NCI-H1105 treated with DMSO at 0.1 percent for 48 hours (cell line): ENCODE data around the gene ZNF556.
A peak's percentile ranks its signal among the peaks of the same experiment; 100 is the strongest.

Source experiments
- DNase-seq: peaks from one replicate; lab custom pipeline; 2025; lab: John Stamatoyannopoulos, UW

Gene ZNF556

DNA sequence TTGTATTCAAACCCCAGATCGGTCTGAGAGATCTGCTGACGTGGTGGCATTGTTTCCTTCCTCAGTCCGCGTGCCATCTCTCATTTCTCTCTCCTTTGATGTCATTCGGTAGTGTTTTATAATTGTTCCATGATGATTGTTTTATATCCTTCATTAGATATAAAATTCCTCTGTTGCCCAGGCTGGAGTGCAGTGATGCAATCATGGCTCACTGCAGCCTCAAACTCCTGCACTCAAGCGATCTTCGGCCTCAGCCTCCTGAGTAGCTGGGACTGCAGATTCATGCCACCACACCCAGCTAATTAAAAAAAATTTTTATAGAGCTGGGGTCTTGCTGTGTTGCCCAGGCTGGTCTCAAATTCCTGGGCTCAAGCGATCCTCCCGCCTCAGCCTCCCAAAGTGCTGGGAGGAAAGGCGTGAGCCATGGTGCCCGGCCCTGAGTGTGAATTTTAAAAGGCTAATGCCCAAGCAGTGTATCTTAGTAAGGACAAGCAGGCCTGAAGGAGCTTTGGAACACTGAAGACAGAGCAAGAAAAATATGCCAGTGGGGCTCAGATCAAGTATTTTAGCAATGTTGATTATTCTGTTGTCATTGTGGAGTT, 38.9 kb downstream of the ZNF556 start:
- no peak for DNase-seq

DNA sequence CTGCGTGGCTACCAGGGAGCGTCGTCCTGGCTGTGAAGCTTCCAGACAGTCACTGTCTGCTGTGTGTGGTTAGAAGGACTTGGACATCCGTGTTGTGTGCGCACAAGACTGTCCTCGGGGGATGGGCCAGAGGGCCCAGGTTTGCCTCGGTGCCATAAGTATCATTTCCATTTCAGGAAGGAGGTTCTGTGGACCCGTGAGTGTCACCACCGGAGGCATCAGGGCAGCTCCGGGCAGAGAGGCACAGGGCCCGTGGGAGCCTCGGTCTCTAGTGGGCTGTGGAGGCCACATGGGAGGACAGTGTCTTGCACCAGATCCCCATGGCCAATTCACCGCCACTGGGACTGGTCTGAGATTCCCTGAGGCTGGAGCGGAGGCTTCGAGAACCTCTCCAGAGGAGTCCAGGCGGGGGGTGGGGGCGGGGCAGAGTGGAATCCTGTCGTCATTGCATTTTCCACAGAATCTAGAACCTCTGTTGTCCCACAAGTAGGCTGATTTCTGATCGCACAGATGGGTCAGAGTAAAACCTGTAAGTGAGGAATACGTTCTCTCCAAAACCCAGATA, 39.6 kb downstream of the ZNF556 start:
- no peak for DNase-seq

DNA sequence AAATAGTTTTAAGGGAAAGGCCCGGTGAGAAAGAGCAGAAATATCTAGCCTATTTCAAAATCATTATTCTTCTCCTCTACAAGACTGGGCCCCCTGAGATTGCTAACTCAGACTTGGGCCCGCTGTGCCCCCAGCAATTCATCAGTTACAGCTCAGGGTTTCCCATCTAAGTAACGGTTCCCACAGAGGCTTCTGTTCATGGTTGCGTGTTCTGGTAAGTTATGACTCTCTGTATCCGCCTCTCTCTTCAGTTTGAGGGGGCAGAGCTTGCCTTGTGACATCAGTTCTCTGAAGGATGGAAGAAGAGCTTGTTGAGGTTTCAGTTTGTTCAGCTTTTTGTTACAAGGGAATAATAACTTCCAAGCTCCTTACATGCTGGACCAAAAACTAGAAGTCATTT, 45.2 kb downstream of the ZNF556 start:
- no peak for DNase-seq

DNA sequence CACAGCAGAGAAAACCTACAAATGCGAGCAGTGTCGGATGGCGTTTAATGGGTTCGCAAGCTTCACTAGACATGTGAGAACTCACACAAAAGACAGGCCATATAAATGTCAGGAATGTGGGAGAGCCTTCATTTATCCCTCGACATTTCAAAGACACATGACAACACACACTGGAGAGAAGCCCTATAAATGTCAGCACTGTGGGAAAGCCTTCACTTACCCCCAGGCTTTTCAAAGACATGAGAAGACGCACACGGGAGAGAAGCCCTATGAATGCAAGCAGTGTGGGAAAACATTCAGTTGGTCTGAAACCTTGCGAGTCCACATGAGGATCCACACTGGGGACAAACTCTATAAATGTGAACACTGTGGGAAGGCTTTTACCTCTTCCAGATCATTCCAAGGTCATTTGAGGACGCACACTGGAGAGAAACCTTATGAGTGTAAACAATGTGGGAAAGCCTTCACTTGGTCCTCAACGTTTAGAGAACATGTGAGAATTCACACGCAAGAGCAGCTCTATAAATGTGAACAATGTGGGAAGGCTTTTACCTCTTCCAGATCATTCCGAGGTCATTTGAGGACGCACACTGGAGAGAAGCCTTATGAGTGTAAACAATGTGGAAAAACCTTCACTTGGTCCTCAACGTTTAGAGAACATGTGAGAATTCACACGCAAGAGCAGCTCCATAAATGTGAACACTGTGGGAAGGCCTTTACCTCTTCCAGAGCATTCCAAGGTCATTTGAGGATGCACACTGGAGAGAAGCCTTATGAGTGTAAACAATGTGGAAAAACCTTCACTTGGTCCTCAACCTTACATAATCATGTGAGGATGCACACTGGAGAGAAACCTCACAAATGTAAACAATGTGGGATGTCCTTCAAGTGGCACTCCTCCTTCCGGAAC, 50.4 kb downstream of the ZNF556 start:
- no peak for DNase-seq

DNA sequence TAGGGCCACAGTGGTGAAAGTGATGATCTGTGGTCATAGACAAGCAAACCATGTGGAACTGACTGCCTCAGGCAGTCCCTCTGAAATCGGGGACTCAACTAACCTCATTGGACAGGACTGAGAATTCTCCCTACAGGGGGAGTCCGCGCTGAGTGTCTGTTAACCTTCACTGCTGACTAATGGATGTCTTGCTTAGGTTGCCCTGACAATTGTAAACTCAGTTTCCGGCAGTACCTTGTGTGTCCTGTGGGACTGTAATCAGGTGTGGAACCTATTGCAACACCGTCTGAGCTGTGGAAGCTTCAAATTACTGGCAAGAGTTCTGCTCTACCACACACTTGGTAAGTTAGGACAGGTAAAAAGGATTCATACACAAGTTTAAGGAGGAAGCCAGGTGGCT, 55.9 kb downstream of the ZNF556 start:
- no peak for DNase-seq

DNA sequence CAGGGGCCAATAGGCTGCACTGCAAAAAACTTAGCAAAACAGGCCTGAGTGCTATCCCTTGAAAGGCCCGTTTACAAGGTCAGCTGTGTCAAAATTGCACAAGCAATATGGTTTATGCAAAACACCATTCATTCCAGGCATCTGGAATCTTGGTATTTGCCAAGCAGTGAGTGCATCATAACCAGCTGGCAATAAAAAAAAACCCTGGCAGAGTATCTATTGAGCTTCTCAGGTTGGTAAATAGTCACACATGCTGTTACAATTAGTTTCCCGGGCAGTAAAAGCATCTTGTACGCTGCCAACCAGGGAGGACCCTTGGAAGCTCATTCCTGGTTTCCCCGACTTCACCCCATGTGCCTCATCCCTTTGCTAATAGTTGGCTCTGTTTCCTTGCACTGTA, 56.4 kb downstream of the ZNF556 start:
- DNase-seq, result peak; percentile 21

DNA sequence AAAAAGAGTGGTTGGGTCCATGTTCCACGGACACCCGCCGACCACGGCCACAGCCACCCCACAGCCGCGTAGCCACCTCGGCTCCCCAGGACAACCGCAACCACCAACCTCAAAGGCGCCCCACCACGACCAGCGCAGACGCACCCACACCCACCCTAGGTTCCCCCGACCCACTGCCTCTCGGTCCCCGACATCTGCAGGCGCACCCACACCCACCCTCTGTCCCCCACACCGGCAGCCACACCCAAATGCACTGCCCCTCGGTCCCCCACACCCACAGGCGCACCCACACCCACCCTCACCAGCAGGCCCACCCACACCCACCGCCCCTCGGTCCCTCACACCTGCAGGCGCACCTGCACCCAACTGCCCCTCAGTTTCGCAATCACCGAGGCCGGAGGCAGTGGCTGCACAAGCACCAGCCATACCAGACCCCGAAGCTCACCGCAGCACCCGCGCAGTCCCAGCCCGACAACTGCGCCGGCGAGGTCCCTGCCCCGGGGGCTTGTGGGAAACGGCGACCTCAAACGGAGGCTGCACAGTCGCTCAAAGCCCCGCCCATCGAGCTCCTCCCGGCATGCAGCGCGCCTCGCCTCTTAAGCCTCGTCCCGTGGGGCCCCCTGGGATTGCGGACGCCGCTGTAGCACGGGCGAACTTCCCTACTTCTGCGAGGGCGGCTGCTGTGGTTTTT, 59.4 kb downstream of the ZNF556 start:
- no peak for DNase-seq

DNA sequence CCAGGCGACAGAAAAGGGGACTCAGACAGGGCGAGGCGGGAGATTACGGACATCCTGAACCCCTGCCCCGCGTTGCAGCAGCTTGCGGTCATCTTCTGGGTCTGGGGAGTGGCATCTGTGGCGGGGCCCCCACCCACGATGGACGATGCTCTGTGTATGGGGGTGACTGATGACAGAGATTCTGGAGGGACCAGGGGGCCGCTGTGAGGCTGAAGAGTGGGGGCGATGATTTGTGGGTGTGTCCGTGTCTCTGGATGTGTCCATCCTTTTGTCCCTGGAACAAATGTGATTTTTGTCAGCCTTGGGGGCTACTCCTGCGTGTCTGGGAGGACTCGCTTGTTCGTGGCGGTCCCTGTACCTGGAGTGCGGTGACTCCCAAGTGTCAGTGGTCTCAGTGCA, 59.9 kb downstream of the ZNF556 start:
- DNase-seq, result no peak
